ENCODE data around the gene RNF26. TPM values are rescaled to one million over a fixed set of nuclear protein-coding genes. Genes with fewer than 3 reads are reported as not detected.

RNF26 gene
- total RNA-seq, 1 donor from 2014 or later = 45.6 TPM

GRCh38 chr11:119345685-119346084 lies 11.4 kb downstream of the RNF26 start:
- H3K36me3 Mint-ChIP-seq = no peaks in the 10 kb centered on the region
- H3K4me3 Mint-ChIP-seq = no peak overlapping the region
- DNase-seq (ENCODE audit: extremely low spot score, unreplicated experiment) = no peak
- no peak for TF ChIP-seq CTCF (conservative IDR thresholded peaks at IDR 0.05)
- H3K4me1 Mint-ChIP-seq (ENCODE audit: unreplicated experiment) = peaks cover 5% of the 10 kb centered on the region
- H3K27ac Mint-ChIP-seq = no peak overlapping the region
- peaks cover 57% of the 10 kb centered on the region for H3K27me3 Mint-ChIP-seq
- H3K9me3 Mint-ChIP-seq = no peaks in the 10 kb centered on the region

GRCh38 chr11:119346605-119347004 lies 12.3 kb downstream of the RNF26 start, which contains the start of gene MFRP:
TSS of gene MFRP (minus strand) at chr11:119346705. CDS start at chr11:119346513, 192 bp downstream.
- no peak for DNase-seq (ENCODE audit: extremely low spot score, unreplicated experiment)
- no peak within 1 kb of the TSS for H3K4me3 Mint-ChIP-seq
- H3K27ac Mint-ChIP-seq = no peak within 1 kb of the TSS
- H3K4me1 Mint-ChIP-seq (ENCODE audit: unreplicated experiment) = no peaks in the 10 kb centered on the region
- peaks cover 53% of the 10 kb centered on the region for H3K27me3 Mint-ChIP-seq
- TF ChIP-seq CTCF (conservative IDR thresholded peaks at IDR 0.05) = no peak
- no peaks in the 10 kb centered on the region for H3K36me3 Mint-ChIP-seq
- no peaks in the 10 kb centered on the region for H3K9me3 Mint-ChIP-seq

- H3K9me3 Mint-ChIP-seq = no peaks in the 10 kb centered on the region
- no peaks in the 10 kb centered on the region for H3K4me1 Mint-ChIP-seq (ENCODE audit: unreplicated experiment)
- no peak overlapping the region for H3K27ac Mint-ChIP-seq
- no peaks in the 10 kb centered on the region for H3K36me3 Mint-ChIP-seq
- H3K4me3 Mint-ChIP-seq = no peak overlapping the region
- no peak for TF ChIP-seq CTCF (conservative IDR thresholded peaks at IDR 0.05)
- peaks cover 47% of the 10 kb centered on the region for H3K27me3 Mint-ChIP-seq
- no peak for DNase-seq (ENCODE audit: extremely low spot score, unreplicated experiment)
These were observed 12.9 kb downstream of the RNF26 start for GRCh38 chr11:119347242-119347641.

GRCh38 chr11:119347940-119348605 lies 13.7 kb downstream of the RNF26 start:
- Mint-ChIP-seq H3K4me3 (no peak overlapping the region), H3K27me3 (peaks cover 43% of the 10 kb centered on the region), H3K9me3 (no peaks in the 10 kb centered on the region)

GRCh38 chr11:119350302-119350701 lies 16.0 kb downstream of the RNF26 start:
- no peak overlapping the region for H3K27ac Mint-ChIP-seq
- H3K9me3 Mint-ChIP-seq = no peaks in the 10 kb centered on the region
- H3K4me3 Mint-ChIP-seq = no peak overlapping the region
- DNase-seq (ENCODE audit: extremely low spot score, unreplicated experiment) = no peak
- no peak for TF ChIP-seq CTCF (conservative IDR thresholded peaks at IDR 0.05)
- H3K36me3 Mint-ChIP-seq = no peaks in the 10 kb centered on the region
- peaks cover 6% of the 10 kb centered on the region for H3K4me1 Mint-ChIP-seq (ENCODE audit: unreplicated experiment)
- peaks cover 27% of the 10 kb centered on the region for H3K27me3 Mint-ChIP-seq

More at GRCh38 chr11:119347940-119348605, 13.7 kb downstream of the RNF26 start:
- no peak overlapping the region for H3K27ac Mint-ChIP-seq
- no peaks in the 10 kb centered on the region for H3K36me3 Mint-ChIP-seq
- H3K4me1 Mint-ChIP-seq (ENCODE audit: unreplicated experiment) = peaks cover 5% of the 10 kb centered on the region
- TF ChIP-seq CTCF (conservative IDR thresholded peaks at IDR 0.05) = no peak
- no peak for DNase-seq (ENCODE audit: extremely low spot score, unreplicated experiment)
